NCI-H524 (cell line): ENCODE results near the gene ZFR.
"Not testable (repeated sequence)": the region's sequence is repeated elsewhere in the genome, so short reads cannot be mapped to it uniquely, and the experiment has no call there.

Experiments
- DNase-seq, 2 experiments: peaks; one replicate each; lab custom pipeline; 2025; lab: John Stamatoyannopoulos, UW

The ZFR gene

GRCh38 chr5:32357658-32358057, 86.9 kb downstream of the ZFR start:
- DNase-seq = no peak

- no peak for DNase-seq
Measured at GRCh38 chr5:32355686-32356085, 88.9 kb downstream of the ZFR start.

DNA sequence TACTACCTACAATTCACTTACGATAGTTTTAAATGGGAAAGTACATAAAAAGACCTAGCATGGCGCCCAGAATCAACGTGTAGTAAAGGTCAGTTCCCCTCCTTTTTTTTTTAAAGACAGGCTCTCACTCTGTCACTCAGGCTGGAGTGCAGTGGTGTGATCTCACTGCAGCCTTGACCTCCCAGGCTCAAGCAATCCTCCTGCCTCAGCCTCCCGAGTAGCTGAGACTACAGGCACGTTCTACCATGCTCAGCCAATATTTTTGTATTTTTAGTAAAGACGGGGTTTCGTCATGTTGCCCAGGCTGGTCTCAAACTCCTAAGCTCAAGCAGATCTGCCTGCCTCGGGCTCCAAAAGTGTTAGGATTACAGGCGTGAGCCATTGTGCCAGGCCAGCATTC, 91.1 kb downstream of the ZFR start:
- no peak for DNase-seq

DNA sequence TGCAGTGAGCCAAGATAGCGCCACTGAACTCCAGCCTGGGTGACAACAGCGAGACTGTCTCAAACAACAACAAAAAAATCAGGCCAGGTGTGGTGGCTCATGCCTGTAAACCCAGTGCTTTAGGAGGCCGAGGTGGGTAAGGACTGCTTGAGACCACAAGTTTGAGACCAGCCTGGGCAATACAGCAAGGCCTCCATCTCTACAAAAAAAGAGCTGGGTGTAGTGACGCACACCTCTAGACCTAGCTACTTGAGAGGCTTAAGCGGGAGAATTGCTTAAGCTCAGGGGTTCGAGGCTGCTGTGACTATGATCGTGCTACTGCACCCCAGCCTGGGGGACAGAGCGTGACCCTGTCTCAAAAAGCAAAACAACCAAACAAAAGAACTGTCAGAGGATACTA, 91.9 kb downstream of the ZFR start:
- no peak for DNase-seq

- no peak for DNase-seq
Measured at GRCh38 chr5:32346869-32347268, 97.7 kb downstream of the ZFR start.

DNA sequence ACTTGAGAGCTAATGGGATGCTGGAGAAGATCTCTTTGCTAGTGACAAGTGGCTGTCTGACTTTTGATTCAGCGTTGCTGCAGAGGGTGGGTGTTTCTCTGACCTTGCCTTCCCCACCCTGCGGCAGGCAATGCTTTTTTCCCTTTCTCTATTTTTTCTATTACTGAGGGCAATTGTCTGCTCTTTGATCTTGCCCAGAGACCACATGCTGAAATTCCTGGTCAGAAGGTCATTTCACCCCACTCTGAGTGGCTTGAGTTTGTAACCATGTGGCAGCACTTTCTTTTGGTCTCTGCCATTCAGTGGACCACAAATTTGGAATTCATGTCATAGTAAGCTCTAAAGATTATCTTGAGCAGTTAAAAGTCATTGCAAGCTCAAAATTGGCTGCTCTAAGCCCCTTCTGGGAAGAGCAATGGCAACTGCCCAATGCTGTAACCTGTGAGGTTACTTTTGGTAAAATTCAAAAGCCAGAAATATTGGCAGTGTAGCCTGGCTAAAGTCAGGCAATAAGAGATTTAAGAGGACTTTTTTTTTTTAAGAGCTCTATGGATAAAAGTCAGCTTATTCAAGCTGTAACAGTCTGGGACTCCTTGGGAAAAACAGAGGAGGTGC, 101.4 kb downstream of the ZFR start:
- peak; percentile 44 to 49 for DNase-seq

GRCh38 chr5:32342656-32343055, 101.9 kb downstream of the ZFR start:
- peak; percentile 92 to 98 for DNase-seq

- peak in 1 of 2 experiments; percentile 24 for DNase-seq
Measured at GRCh38 chr5:32339878-32340277, 104.7 kb downstream of the ZFR start.

- DNase-seq = peak; percentile 18 to 50
Measured at GRCh38 chr5:32339198-32339597, 105.3 kb downstream of the ZFR start.

GRCh38 chr5:32332966-32333365, 111.6 kb downstream of the ZFR start:
- DNase-seq = no peak

GRCh38 chr5:32332361-32332760, 112.2 kb downstream of the ZFR start:
- no peak for DNase-seq

DNA sequence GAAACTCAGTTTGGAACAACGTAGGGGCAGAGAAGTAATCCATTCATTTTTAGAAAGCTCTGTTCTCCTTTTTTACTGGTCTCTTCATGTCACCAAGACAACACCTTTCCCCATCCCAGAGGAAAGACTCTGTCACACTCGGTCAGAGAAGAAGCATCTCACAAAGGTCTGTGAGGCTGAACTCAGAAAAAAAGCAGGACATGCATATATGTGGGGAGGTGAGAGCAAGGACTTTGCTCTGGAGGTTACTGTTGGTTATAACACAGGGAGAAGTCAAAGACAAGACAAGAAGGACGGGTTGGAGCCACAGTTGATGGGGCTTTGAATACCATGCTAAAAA, 112.6 kb downstream of the ZFR start:
- DNase-seq = no peak

- no peak for DNase-seq
Measured at GRCh38 chr5:32331217-32331934, 113.2 kb downstream of the ZFR start.

- DNase-seq = no peak
Measured at GRCh38 chr5:32330126-32330971, 114.2 kb downstream of the ZFR start.

DNA sequence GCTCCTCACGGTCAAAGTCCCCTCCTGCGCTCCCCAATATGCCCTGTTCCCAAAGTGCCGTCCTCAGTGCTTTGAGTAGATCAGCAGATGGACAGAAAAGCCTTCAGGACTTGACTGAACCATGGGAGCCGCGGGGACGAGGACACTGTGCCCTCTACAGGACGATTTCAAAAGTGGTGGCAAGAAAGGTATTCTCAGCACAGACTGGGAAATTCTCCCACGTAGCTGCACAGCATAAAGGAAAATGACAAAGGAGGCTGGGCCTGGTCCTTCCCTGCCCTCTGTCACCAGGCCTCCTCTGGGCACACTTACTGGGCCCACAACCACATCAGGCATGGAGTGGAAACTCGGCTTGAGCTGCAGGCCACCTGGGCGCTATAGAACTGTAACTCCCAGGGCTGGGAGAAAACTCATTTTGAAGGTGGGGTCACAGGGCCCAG, 115.1 kb downstream of the ZFR start:
- DNase-seq = peak; percentile 76 to 85

DNA sequence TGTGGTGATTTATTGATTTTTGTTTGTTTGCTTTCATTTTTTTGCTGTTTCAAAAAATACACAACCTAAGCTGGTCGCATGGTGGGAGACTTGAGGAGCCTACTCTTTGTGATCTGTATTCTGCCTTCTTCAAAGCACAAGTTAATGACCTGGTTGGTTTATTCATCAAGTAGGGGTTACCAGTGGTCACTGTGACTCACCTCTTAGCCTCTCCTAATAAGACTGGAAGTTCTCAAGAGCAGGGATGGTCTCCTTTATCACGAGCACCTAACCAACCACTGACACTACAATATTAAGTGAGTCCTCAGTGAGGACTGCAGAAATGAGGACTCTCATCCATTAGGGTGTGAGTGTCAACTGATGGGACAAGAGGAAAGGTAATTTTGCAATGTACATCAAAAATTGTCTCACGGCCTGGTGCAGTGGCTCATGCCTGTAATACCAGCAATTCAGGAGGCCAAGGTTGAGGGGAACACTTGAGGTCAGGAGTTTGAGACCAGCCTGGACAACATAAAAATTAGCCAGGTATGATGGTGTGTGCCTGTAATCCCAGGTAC, 118.2 kb downstream of the ZFR start:
- no peak for DNase-seq

GRCh38 chr5:32325616-32326015, 118.9 kb downstream of the ZFR start:
- no peak for DNase-seq

- DNase-seq = peak; percentile 91 to 95
Measured at GRCh38 chr5:32325062-32325461, 119.5 kb downstream of the ZFR start.

DNA sequence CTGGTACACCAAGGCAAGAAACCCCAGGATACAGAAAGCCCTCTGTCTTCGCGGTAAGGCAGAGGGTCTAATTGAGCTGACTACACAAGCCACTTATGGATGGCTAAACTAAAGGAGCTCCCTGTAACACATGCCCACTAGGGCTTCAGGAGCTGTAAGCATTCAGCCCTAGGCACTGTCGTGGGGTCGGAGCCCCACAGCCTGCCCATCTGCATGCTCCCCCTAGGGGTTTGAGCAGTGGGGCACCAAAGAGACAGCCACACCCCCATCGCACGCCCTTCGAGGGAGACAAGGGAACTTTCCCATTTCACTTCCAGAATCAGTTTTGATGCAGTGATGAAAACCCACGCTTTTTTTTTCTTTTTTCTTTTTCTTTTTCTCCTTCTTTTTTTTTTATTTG, 120.8 kb downstream of the ZFR start:
- DNase-seq = peak in 1 of 2 experiments; percentile 34

- DNase-seq = no peak
Measured at GRCh38 chr5:32322882-32323281, 121.7 kb downstream of the ZFR start.

- DNase-seq = not testable (repeated sequence)
Measured at GRCh38 chr5:32321787-32322186, 122.8 kb downstream of the ZFR start.

- DNase-seq = no peak
Measured at GRCh38 chr5:32320576-32320975, 124.0 kb downstream of the ZFR start.
